ENCODE results near the gene PCDHGC3.

PCDHGC3 gene

DNA sequence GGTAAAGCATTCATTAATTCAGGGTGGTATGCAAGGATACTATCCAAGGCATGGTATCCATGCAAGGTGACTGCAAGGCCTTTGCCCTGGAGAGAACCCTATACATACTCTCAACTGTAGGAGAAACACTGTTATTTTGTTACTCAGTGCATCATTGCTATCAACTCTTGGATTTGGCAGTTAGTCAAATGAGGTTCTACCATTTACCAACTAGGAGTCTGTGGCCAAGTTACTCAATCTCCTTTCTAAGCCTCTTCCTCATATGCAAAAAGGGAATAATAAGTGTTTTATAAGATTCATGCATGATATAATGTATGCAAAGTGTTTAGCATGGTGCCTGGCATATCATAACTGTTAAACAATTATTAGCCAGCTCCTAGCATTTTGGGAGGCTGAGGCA is 4.0 kb downstream of the PCDHGC3 start:
- Histone ChIP-seq H3K4me3 (replicated peaks; ENCODE audit: low read depth, low read length) (no peak overlapping the region), H3K36me3 (ENCODE audit: control insufficient read depth, insufficient read depth, low read length) (no peaks in the 10 kb centered on the region), H3K27me3 (replicated peaks; ENCODE audit: control insufficient read depth, insufficient read depth, low read length) (no peaks in the 10 kb centered on the region)
- DNase-seq (ENCODE audit: extremely low read depth, insufficient read length) = no peak
- no peak for TF ChIP-seq CTCF (IDR thresholded peaks at IDR 0.05; ENCODE audit: insufficient read depth, low read length, poor library complexity, severe bottlenecking)

- H3K4me3 ChIP-seq (replicated peaks; ENCODE audit: low read depth, low read length) = no peak overlapping the region
- no peak for TF ChIP-seq CTCF (IDR thresholded peaks at IDR 0.05; ENCODE audit: insufficient read depth, low read length, poor library complexity, severe bottlenecking)
- H3K27me3 ChIP-seq (replicated peaks; ENCODE audit: control insufficient read depth, insufficient read depth, low read length) = no peaks in the 10 kb centered on the region
- DNase-seq (ENCODE audit: extremely low read depth, insufficient read length) = no peak
- peaks cover 2% of the 10 kb centered on the region; the same call in 1 of the 2 replicates for H3K36me3 ChIP-seq (ENCODE audit: control insufficient read depth, insufficient read depth, low read length)
Measured at GRCh38 chr5:141483902-141484301, 8.1 kb downstream of the PCDHGC3 start.

DNA sequence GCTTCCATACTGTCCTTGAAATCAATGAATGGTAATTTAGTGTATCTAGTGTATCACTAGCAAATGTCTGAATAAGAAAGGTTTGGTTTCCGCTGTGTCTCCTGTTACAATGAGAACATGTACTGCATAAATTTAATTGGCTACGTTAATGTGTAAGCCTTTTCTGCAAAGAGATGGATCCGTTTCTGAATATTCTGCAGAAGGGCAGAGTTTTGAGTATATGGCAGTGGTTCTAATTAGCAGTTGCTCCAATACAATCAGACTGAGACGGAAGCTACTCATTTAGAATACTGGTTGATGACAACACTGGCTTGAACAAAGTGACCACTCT is 8.5 kb downstream of the PCDHGC3 start:
- peaks cover 2% of the 10 kb centered on the region; the same call in 1 of the 2 replicates for H3K36me3 ChIP-seq (ENCODE audit: control insufficient read depth, insufficient read depth, low read length)
- no peaks in the 10 kb centered on the region for H3K27me3 ChIP-seq (replicated peaks; ENCODE audit: control insufficient read depth, insufficient read depth, low read length)
- H3K4me3 ChIP-seq (replicated peaks; ENCODE audit: low read depth, low read length) = no peak overlapping the region; the same call in 1 of the 2 replicates
- DNase-seq (ENCODE audit: extremely low read depth, insufficient read length) = no peak
- TF ChIP-seq CTCF (IDR thresholded peaks at IDR 0.05; ENCODE audit: insufficient read depth, low read length, poor library complexity, severe bottlenecking) = no peak

- Histone ChIP-seq H3K27me3 (replicated peaks; ENCODE audit: control insufficient read depth, insufficient read depth, low read length) (no peaks in the 10 kb centered on the region), H3K4me3 (replicated peaks; ENCODE audit: low read depth, low read length) (peak within 1 kb of the TSS; percentile 22), H3K36me3 (ENCODE audit: control insufficient read depth, insufficient read depth, low read length) (peaks cover 2% of the 10 kb centered on the region)
- TF ChIP-seq CTCF (IDR thresholded peaks at IDR 0.05; ENCODE audit: insufficient read depth, low read length, poor library complexity, severe bottlenecking) = no peak
- DNase-seq (ENCODE audit: extremely low read depth, insufficient read length) = peak; percentile 46
Measured at GRCh38 chr5:141484641-141485311, 9.0 kb downstream of the PCDHGC3 start, which contains the start of gene PCDHGC4. Gene PCDHGC4 (plus strand): TSS chr5:141485030. CDS start chr5:141485174, 144 bp downstream.

DNA sequence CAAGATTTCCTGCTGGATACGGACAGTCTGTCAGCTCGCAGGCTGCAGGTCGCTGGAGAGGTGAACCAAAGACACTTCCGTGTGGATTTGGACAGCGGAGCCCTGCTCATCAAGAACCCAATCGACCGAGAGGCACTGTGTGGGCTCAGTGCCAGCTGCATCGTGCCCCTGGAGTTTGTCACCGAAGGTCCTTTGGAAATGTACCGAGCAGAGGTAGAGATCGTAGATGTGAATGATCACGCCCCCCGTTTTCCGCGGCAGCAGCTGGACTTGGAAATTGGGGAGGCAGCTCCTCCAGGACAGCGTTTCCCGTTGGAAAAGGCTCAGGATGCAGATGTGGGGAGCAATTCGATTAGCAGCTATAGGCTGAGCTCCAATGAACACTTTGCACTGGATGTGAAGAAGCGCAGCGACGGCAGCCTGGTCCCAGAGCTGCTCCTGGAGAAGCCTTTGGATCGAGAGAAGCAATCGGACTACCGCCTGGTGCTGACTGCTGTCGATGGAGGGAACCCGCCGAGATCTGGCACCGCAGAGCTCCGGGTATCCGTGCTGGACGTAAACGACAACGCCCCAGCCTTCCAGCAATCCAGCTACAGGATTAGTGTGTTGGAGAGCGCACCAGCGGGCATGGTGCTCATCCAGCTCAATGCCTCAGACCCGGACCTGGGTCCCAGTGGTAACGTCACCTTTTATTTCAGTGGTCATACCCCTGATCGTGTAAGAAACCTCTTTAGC is 9.7 kb downstream of the PCDHGC3 start:
- no peak for DNase-seq (ENCODE audit: extremely low read depth, insufficient read length)
- H3K36me3 ChIP-seq (ENCODE audit: control insufficient read depth, insufficient read depth, low read length) = peaks cover 2% of the 10 kb centered on the region
- TF ChIP-seq CTCF (IDR thresholded peaks at IDR 0.05; ENCODE audit: insufficient read depth, low read length, poor library complexity, severe bottlenecking) = no peak
- no peaks in the 10 kb centered on the region; the same call in 1 of the 2 replicates for H3K27me3 ChIP-seq (replicated peaks; ENCODE audit: control insufficient read depth, insufficient read depth, low read length)
- H3K4me3 ChIP-seq (replicated peaks; ENCODE audit: low read depth, low read length) = no peak overlapping the region
